Measurements from ENCODE around the gene FGF16. TPM values are rescaled to one million over a fixed set of nuclear protein-coding genes. Genes with fewer than 3 reads are reported as not detected.
A peak's percentile ranks its signal among the peaks of the same experiment; 100 is the strongest.
"Not testable (repeated sequence)": the region's sequence is repeated elsewhere in the genome, so short reads cannot be mapped to it uniquely, and the experiment has no call there.

Gene FGF16
- polyA plus RNA-seq, 3 donors, result 0.09 TPM; not detected in 2

GRCh38 chrX:77446029-77446585 is 1.1 kb upstream of the FGF16 start:
- DNase-seq, result no peak

DNA sequence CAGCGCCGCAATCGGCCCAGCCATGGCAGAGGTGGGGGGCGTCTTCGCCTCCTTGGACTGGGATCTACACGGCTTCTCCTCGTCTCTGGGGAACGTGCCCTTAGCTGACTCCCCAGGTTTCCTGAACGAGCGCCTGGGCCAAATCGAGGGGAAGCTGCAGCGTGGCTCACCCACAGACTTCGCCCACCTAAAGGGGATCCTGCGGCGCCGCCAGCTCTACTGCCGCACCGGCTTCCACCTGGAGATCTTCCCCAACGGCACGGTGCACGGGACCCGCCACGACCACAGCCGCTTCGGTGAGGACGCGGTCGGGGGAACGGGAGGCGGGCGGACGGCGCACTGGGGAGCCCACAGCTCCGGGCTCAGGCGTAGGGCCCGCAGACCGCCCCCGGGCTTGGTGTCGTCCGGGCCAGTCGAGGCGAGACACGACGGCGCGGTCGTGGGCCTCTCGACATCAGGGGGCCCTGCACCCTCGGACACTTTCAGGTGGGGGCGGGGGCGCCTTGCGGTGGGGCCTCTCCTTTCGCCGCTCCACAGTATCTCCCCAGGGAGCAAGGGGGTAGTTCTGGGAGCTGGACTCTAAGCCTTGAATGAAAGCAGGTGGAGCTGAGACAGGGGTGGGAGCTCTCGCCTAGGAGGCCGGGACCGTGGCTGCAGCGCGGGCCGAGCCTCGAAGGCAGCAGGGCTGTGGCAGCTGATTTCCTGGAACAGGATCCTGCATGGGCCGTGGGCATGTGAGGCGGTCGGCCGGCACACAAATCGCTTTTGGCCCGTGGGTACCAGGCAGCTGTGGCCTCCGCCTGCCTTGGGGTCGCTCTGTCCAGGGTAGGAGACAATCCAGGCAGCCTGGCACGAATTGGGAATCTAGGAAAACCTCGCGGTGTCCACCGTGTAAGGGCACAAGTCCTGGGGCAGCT is 722 bp downstream of the FGF16 start:
- DNase-seq, result no peak

DNA sequence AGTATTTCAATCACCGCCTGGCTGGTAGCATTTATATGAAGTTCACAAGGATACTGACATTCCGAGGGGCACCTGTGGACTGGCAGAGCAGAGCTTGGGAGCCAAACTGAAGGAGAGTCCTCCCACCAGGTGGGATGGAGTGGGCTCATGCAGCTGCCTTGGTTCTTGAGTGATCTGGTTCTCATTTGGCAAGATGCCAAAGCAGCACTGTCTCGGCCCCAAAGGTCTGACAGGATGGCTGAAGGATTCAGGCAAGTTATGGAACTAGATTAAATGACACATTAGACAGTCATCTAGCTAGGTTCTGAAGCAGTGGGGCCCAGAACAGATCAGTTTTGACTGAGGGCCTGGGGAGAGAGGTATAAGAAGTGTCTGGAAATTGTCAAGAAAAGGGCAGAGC is 3.2 kb downstream of the FGF16 start:
- DNase-seq, result no peak

DNA sequence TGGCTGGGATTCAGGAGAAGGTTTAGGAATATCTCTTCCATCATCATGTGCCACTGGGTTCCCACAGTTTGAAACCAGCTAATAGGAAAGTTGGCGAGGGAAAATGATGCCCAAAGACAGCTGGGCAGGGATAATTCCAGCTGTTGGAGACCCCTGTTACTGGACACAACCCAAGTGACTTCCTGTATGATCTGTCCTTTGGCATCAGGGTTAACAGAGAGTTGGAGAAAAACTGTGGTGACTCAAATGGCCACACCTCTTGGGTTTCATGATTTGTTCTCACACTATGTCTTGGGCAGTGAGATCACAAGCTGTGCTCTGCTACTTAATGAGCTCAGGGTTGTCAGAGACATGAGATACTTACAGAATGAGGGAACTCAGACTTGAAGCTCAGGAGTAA is 3.8 kb downstream of the FGF16 start:
- no peak for DNase-seq

DNA sequence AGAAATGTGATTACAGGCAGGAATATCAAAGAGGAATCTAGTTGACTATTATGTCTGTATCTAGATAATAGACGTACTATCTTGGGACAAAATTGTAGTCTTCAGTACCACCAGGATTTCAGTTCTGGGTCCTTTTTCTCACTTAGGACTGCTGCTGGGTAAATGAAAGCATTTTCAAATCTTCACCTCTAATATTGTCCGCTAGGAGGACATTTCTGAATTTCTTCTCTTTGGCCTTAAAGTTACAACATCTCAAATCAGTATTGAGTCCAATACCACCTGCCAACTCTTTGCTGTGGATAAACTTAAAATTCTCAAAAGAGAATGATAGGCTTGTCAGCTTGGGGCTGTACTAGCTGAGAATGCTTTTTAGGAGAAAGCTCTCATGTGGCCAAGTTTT is 6.0 kb downstream of the FGF16 start:
- no peak for DNase-seq

DNA sequence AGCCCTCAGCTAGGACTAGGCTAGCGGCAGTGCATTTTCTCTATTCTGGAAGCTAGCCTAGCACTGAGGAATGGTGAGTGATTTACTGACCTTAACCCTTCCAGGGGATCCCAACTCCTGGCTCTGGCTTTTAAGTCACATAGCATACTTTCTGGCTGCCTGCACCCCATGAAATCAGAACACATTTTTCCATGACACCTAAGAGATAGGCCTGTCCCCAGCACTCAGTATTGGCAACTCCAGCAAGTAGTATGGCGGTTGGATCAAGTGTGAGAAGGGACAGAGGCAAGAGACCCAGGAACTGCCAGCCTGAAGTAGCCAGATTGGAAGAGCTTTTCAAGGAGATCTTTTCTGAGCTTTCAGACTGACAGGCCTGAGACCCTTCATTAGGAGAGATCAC is 8.2 kb downstream of the FGF16 start:
- no peak for DNase-seq

GRCh38 chrX:77484045-77484444 is 36.9 kb downstream of the FGF16 start:
- DNase-seq, result no peak

DNA sequence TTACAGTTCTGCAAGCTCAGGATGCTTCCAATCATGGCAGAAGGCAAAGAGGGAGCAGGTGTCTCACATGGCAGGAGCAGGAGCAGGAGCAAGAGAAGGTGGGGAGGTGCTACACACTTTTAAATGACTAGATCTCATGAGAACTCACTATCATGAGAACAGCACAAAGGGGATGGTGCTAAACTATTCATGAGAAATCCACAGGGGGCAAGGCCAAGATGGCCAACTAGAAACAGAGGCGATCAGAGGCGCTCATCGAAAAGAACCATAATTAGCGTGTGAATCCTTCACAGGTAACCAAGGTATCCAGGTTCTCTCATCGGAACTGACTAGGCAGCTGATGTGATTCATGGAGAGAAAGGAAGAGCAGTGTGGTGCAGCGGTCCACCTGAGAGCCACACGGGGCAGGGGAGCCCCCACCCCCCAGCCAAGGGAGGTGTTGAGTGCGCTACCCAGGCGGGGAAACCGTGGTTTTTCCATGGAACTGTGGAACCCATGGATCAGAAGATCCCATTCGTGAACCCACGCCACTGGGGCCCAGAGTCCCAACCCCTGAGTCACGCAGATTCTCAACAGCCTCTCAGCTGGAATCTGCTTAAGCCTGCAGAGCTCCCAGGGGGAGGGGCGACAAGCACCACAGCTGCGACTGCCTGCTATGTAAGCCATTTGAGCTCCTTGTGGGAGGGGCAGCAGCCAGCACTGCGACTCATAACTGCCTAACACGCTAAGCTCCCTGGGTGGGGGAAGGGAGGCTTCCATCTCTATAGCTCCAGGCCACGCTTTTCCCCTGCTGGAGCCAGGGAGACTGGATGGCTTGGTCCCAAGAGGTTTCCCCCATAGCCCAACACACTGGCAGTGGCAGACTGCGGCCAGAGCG is 46.7 kb downstream of the FGF16 start:
- DNase-seq, result peak; percentile 22

GRCh38 chrX:77500164-77500563 is 53.0 kb downstream of the FGF16 start:
- not testable (repeated sequence) for DNase-seq

- DNase-seq, result no peak
These were observed 55.8 kb downstream of the FGF16 start for GRCh38 chrX:77502951-77503525.

GRCh38 chrX:77505227-77505626 is 58.0 kb downstream of the FGF16 start:
- no peak for DNase-seq

Measured in renal pelvis (tissue), 4 donors.